ENCODE results near the gene SLPI. TPM values are rescaled to one million over a fixed set of nuclear protein-coding genes. Genes with fewer than 3 reads are reported as not detected.

Gene SLPI
- polyA plus RNA-seq, 1 donor, result not detected

GRCh38 chr20:45211569-45212474 is 42.5 kb downstream of the SLPI start:
- no peak for DNase-seq

GRCh38 chr20:45209924-45210323 is 44.4 kb downstream of the SLPI start:
- no peak for DNase-seq

- DNase-seq, result no peak
These were observed 47.6 kb downstream of the SLPI start, which contains the start of gene SEMG1 for GRCh38 chr20:45206725-45207124. TSS of gene SEMG1 (plus strand) at chr20:45207033. CDS start at chr20:45207054, 21 bp downstream.

Other genes starting within 250 kb of the SLPI start
- gene KCNS1, start 153.4 kb downstream of the SLPI start, polyA plus RNA-seq (ENCODE audit: insufficient read length), result 0.04 TPM
- not detected for gene WFDC5, start 139.4 kb downstream of the SLPI start, polyA plus RNA-seq (ENCODE audit: insufficient read length)
- not detected for gene WFDC12, start 130.1 kb downstream of the SLPI start, polyA plus RNA-seq (ENCODE audit: insufficient read length)
- gene PI3, start 79.7 kb downstream of the SLPI start, polyA plus RNA-seq (ENCODE audit: insufficient read length), result not detected
- not detected for gene SEMG1, start 47.5 kb downstream of the SLPI start, polyA plus RNA-seq (ENCODE audit: insufficient read length)
- gene SEMG2, start 33.2 kb downstream of the SLPI start, polyA plus RNA-seq (ENCODE audit: insufficient read length), result not detected
- not detected for gene RBPJL, start 52.3 kb upstream of the SLPI start, polyA plus RNA-seq (ENCODE audit: insufficient read length)
- 0.45 TPM for gene MATN4, start 53.7 kb upstream of the SLPI start, polyA plus RNA-seq (ENCODE audit: insufficient read length)
- 7.2 TPM for gene SDC4, start 93.9 kb upstream of the SLPI start, polyA plus RNA-seq (ENCODE audit: insufficient read length)
- gene SYS1, start 108.6 kb upstream of the SLPI start, polyA plus RNA-seq (ENCODE audit: insufficient read length), result 18.7 TPM
- 0.89 TPM for gene TP53TG5, start 123.8 kb upstream of the SLPI start, polyA plus RNA-seq (ENCODE audit: insufficient read length)
- 25.0 TPM for gene DBNDD2, start 153.7 kb upstream of the SLPI start, polyA plus RNA-seq (ENCODE audit: insufficient read length)
- 83.3 TPM for gene PIGT, start 161.6 kb upstream of the SLPI start, polyA plus RNA-seq (ENCODE audit: insufficient read length)
- gene WFDC2, start 215.2 kb upstream of the SLPI start, polyA plus RNA-seq (ENCODE audit: insufficient read length), result not detected

Measured in hindlimb muscle (tissue), 1 donor.